SH-SY5Y (cell line): ENCODE measurements around the gene CTCFL.

Experiments
- GATA2 ChIP-seq: IDR thresholded peaks from 2 replicates; pipeline ENCODE4 v1.6.1; 2011; ENCODE audit warnings: mild to moderate bottlenecking, low read depth, low read length
- GATA3 ChIP-seq: IDR thresholded peaks from 2 replicates; pipeline ENCODE4 v1.6.1; 2011; ENCODE audit warnings: low read depth, mild to moderate bottlenecking, low read length, moderate library complexity

The CTCFL gene

GRCh38 chr20:57517904-57518303, 7.0 kb downstream of the CTCFL start:
- TF ChIP-seq GATA2 (no peak), GATA3 (no peak)

- TF ChIP-seq GATA3 (no peak), GATA2 (no peak)
These were observed 10.6 kb downstream of the CTCFL start for GRCh38 chr20:57514273-57514751.

- TF ChIP-seq GATA3: no peak
- no peak for TF ChIP-seq GATA2
These were observed 11.7 kb downstream of the CTCFL start for GRCh38 chr20:57513199-57513598.

GRCh38 chr20:57512432-57512831, 12.5 kb downstream of the CTCFL start:
- TF ChIP-seq GATA3 (no peak), GATA2 (no peak)

- no peak for TF ChIP-seq GATA2
- TF ChIP-seq GATA3: no peak
These were observed 15.2 kb downstream of the CTCFL start for GRCh38 chr20:57509665-57510237.

- TF ChIP-seq GATA2 (no peak), GATA3 (no peak)
These were observed 16.1 kb downstream of the CTCFL start for GRCh38 chr20:57508831-57509230.

GRCh38 chr20:57508381-57508780, 16.6 kb downstream of the CTCFL start:
- no peak for TF ChIP-seq GATA2
- no peak for TF ChIP-seq GATA3

GRCh38 chr20:57507477-57507876, 17.5 kb downstream of the CTCFL start:
- no peak for TF ChIP-seq GATA3
- no peak for TF ChIP-seq GATA2

GRCh38 chr20:57505979-57506378, 19.0 kb downstream of the CTCFL start:
- TF ChIP-seq GATA3 (no peak), GATA2 (no peak)

GRCh38 chr20:57504411-57504810, 20.5 kb downstream of the CTCFL start:
- TF ChIP-seq GATA2: no peak
- no peak for TF ChIP-seq GATA3

GRCh38 chr20:57503035-57503658, 21.8 kb downstream of the CTCFL start:
- TF ChIP-seq GATA2: no peak
- TF ChIP-seq GATA3: no peak

- TF ChIP-seq GATA2: no peak
- no peak for TF ChIP-seq GATA3
These were observed 22.6 kb downstream of the CTCFL start for GRCh38 chr20:57502336-57502700.

GRCh38 chr20:57501461-57502335, 23.2 kb downstream of the CTCFL start:
- TF ChIP-seq GATA2 (no peak), GATA3 (no peak)

- no peak for TF ChIP-seq GATA2
- no peak for TF ChIP-seq GATA3
These were observed 24.0 kb downstream of the CTCFL start for GRCh38 chr20:57500962-57501361.
